ENCODE data around the gene PPP1R14D.

GRCh38 chr15:40852529-40852928, 24.0 kb upstream of the PPP1R14D start:
- TF ChIP-seq CTCF (IDR thresholded peaks at IDR 0.05) (no peak), EZH2 (IDR thresholded peaks at IDR 0.05) (no peak), EZH2phosphoT487 (IDR thresholded peaks at IDR 0.05) (no peak)

All from neural progenitor cell (in vitro differentiated cells).